ENCODE results near the gene ZG16. TPM values are rescaled to one million over a fixed set of nuclear protein-coding genes. Genes with fewer than 3 reads are reported as not detected.
A peak's percentile ranks its signal among the peaks of the same experiment; 100 is the strongest.

ZG16 gene
- total and polyA plus RNA-seq, 9 of the 15 experiments (the other 6 are each of a cell fraction or from before 2014, with no cell fraction given) = 0.04 TPM; not detected in 8

- TF ChIP-seq, protein P1, sequence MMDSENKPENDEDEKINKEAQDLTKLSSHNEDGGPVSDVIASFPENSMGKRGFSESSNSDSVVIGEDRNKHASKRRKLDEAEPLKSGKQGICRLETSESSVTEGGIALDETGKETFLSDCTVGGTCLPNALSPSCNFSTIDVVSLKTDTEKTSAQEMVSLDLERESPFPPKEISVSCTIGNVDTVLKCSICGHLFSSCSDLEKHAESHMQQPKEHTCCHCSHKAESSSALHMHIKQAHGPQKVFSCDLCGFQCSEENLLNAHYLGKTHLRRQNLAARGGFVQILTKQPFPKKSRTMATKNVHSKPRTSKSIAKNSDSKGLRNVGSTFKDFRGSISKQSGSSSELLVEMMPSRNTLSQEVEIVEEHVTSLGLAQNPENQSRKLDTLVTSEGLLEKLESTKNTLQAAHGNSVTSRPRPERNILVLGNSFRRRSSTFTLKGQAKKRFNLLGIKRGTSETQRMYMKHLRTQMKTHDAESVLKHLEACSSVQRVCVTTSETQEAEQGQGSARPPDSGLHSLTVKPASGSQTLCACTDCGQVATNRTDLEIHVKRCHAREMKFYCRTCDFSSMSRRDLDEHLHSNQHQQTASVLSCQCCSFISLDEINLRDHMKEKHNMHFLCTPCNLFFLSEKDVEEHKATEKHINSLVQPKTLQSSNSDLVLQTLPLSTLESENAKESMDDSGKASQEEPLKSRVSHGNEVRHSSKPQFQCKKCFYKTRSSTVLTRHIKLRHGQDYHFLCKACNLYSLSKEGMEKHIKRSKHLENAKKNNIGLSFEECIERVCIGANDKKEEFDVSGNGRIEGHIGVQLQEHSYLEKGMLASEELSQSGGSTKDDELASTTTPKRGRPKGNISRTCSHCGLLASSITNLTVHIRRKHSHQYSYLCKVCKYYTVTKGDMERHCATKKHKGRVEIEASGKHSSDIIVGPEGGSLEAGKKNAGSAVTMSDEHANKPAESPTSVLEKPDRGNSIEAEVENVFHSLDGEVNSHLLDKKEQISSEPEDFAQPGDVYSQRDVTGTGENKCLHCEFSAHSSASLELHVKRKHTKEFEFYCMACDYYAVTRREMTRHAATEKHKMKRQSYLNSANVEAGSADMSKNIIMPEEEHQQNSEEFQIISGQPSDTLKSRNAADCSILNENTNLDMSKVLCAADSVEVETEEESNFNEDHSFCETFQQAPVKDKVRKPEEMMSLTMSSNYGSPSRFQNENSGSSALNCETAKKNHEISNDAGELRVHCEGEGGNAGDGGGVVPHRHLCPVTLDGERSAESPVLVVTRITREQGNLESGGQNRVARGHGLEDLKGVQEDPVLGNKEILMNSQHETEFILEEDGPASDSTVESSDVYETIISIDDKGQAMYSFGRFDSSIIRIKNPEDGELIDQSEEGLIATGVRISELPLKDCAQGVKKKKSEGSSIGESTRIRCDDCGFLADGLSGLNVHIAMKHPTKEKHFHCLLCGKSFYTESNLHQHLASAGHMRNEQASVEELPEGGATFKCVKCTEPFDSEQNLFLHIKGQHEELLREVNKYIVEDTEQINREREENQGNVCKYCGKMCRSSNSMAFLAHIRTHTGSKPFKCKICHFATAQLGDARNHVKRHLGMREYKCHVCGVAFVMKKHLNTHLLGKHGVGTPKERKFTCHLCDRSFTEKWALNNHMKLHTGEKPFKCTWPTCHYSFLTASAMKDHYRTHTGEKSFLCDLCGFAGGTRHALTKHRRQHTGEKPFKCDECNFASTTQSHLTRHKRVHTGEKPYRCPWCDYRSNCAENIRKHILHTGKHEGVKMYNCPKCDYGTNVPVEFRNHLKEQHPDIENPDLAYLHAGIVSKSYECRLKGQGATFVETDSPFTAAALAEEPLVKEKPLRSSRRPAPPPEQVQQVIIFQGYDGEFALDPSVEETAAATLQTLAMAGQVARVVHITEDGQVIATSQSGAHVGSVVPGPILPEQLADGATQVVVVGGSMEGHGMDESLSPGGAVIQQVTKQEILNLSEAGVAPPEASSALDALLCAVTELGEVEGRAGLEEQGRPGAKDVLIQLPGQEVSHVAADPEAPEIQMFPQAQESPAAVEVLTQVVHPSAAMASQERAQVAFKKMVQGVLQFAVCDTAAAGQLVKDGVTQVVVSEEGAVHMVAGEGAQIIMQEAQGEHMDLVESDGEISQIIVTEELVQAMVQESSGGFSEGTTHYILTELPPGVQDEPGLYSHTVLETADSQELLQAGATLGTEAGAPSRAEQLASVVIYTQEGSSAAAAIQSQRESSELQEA (IDR thresholded peaks at IDR 0.05; ENCODE audit: low read depth) = no peak
- TF ChIP-seq, protein P2, sequence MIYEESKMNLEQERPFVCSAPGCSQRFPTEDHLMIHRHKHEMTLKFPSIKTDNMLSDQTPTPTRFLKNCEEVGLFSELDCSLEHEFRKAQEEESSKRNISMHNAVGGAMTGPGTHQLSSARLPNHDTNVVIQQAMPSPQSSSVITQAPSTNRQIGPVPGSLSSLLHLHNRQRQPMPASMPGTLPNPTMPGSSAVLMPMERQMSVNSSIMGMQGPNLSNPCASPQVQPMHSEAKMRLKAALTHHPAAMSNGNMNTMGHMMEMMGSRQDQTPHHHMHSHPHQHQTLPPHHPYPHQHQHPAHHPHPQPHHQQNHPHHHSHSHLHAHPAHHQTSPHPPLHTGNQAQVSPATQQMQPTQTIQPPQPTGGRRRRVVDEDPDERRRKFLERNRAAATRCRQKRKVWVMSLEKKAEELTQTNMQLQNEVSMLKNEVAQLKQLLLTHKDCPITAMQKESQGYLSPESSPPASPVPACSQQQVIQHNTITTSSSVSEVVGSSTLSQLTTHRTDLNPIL (CRISPR knock-in tag; IDR thresholded peaks at IDR 0.05) = no peak
- TF ChIP-seq ZSCAN32 (CRISPR knock-in tag; IDR thresholded peaks at IDR 0.05) = no peak; the same call in 1 of the 2 replicates
- no peak; the same call in none of the 2 replicates for TF ChIP-seq RNF2 (IDR thresholded peaks at IDR 0.05)
- TF ChIP-seq ZNF354B (CRISPR knock-in tag; IDR thresholded peaks at IDR 0.05) = no peak
- peak; percentile 55; the same call in 1 of the 2 replicates for TF ChIP-seq ERF (CRISPR knock-in tag; IDR thresholded peaks at IDR 0.05)
- no peak for TF ChIP-seq TRIM28 (IDR thresholded peaks at IDR 0.05)
- 0 out of 2 replicates have a peak, but pooled peaks have one; percentile 13 for TF ChIP-seq ZNF584 (CRISPR knock-in tag; IDR thresholded peaks at IDR 0.05; ENCODE audit: low read depth)
- TF ChIP-seq, protein P3, sequence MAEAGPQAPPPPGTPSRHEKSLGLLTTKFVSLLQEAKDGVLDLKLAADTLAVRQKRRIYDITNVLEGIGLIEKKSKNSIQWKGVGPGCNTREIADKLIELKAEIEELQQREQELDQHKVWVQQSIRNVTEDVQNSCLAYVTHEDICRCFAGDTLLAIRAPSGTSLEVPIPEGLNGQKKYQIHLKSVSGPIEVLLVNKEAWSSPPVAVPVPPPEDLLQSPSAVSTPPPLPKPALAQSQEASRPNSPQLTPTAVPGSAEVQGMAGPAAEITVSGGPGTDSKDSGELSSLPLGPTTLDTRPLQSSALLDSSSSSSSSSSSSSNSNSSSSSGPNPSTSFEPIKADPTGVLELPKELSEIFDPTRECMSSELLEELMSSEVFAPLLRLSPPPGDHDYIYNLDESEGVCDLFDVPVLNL (CRISPR knock-in tag; IDR thresholded peaks at IDR 0.05; ENCODE audit: low read depth) = no peak
- TF ChIP-seq, protein P4, sequence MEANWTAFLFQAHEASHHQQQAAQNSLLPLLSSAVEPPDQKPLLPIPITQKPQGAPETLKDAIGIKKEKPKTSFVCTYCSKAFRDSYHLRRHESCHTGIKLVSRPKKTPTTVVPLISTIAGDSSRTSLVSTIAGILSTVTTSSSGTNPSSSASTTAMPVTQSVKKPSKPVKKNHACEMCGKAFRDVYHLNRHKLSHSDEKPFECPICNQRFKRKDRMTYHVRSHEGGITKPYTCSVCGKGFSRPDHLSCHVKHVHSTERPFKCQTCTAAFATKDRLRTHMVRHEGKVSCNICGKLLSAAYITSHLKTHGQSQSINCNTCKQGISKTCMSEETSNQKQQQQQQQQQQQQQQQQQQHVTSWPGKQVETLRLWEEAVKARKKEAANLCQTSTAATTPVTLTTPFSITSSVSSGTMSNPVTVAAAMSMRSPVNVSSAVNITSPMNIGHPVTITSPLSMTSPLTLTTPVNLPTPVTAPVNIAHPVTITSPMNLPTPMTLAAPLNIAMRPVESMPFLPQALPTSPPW (CRISPR knock-in tag; IDR thresholded peaks at IDR 0.05) = peak; percentile 60; the same call in 1 of the 2 replicates
- TF ChIP-seq ATF3 (IDR thresholded peaks at IDR 0.05) = no peak
- peak; percentile 67; the same call in 1 of the 2 replicates for TF ChIP-seq ATF3 (CRISPR knock-in tag; conservative IDR thresholded peaks at IDR 0.05)
- no peak for TF ChIP-seq NFIX (CRISPR knock-in tag; IDR thresholded peaks at IDR 0.05; ENCODE audit: low read depth)
Measured at GRCh38 chr16:29807426-29808218, 29.6 kb downstream of the ZG16 start (continued).
